ENCODE data around the gene ESRRA. TPM values are rescaled to one million over a fixed set of nuclear protein-coding genes. Genes with fewer than 3 reads are reported as not detected.
A peak's percentile ranks its signal among the peaks of the same experiment; 100 is the strongest.

Gene ESRRA
- total and polyA plus RNA-seq, 9 of the 15 experiments (the other 6 are each of a cell fraction or from before 2014, with no cell fraction given), result 0.27 to 89.7 (median 23.7) TPM

DNA sequence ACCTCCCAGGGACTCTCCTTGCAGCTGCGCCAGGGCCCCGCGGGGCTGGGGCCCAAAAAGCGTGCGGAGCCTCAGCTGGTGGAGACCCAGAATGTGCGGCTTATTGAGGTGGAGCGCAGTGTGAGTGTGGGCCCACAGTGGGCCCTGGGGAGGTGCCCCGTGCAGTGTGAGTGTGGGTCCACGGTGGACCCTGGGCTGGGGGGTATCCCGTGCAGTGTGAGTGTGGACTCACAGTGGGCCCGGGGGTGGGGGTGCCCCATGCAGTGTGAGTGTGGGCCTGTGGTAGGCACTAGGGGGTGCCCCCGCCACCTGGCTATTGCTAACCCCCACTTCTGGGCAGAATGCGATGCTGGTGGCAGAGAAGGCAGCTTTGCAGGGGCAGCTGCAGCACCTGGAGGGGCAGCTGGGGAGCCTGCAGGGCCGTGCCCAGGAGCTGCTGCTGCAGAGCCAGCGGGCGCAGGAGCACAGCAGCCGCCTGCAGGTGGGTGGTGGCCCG lies 45.9 kb downstream of the ESRRA start:
- DNase-seq (ENCODE audit: extremely low read depth in 1 of 4, low spot score in 3 of 4) (no peak), FAIRE-seq (no peak), ATAC-seq (no peak)
- no peak overlapping the region for H3K4me2 ChIP-seq (ENCODE audit: insufficient read depth, low read length)
- no peaks in the 10 kb centered on the region for H3K27me3 ChIP-seq (ENCODE audit: control insufficient read depth in 2 of 2, insufficient read depth in 2 of 2, low read length in 2 of 2)
- H4K20me1 ChIP-seq (replicated peaks; ENCODE audit: control insufficient read depth, insufficient read depth, low read length), result no peaks in the 10 kb centered on the region
- BruUV-seq (replicated peaks), result no TSS peak
- TF ChIP-seq ZNF444 (CRISPR knock-in tag; IDR thresholded peaks at IDR 0.05), result no peak
- no peak for TF ChIP-seq SMARCA5 (IDR thresholded peaks at IDR 0.05)
- TF ChIP-seq NFIX (CRISPR knock-in tag; IDR thresholded peaks at IDR 0.05; ENCODE audit: low read depth), result no peak
- TF ChIP-seq FUS (optimal IDR thresholded peaks at IDR 0.05; ENCODE audit: low read depth, low read length), result no peak
- no peak for TF ChIP-seq MEF2D (tag; conservative IDR thresholded peaks at IDR 0.05; ENCODE audit: low read depth)
- TF ChIP-seq CREM (IDR thresholded peaks at IDR 0.05; ENCODE audit: low read depth), result no peak
- no peak for TF ChIP-seq CCNT2 (IDR thresholded peaks at IDR 0.05; ENCODE audit: borderline replicate concordance, extremely low read depth, insufficient read length, low read depth, low read length)
- no peak for TF ChIP-seq ZFP30 (CRISPR knock-in tag; IDR thresholded peaks at IDR 0.05; ENCODE audit: borderline replicate concordance)
- no peak for TF ChIP-seq SP2 (IDR thresholded peaks at IDR 0.05; ENCODE audit: extremely low read depth, low read depth, low read length, poor library complexity, severe bottlenecking)
- H3K27ac ChIP-seq (ENCODE audit: extremely low read depth, low read depth, low read length), result no peak overlapping the region
- H2AFZ ChIP-seq (ENCODE audit: low read depth, low read length), result no peak overlapping the region
- WGBS (ENCODE audit: insufficient coverage, low coverage, missing lambda C conversion rate), result 56% methylated on average over 18 of the region's 18 CpGs
- peaks cover 6 to 67% of the 10 kb centered on the region in 2 experiments; a peak in 4 of 5 replicates for H3K4me1 ChIP-seq (replicated peaks in 1 of 2; ENCODE audit: control insufficient read depth in 2 of 2, insufficient read depth in 2 of 2, low read length in 2 of 2)
- peaks cover 3% of the 10 kb centered on the region; the same call in 1 of the 3 replicates for H3K79me2 ChIP-seq (ENCODE audit: control insufficient read depth, insufficient read depth, low read length)
- no peaks in the 10 kb centered on the region for H3K9me3 ChIP-seq (replicated peaks; ENCODE audit: control insufficient read depth, insufficient read depth, low read depth, low read length)
- no peaks in the 10 kb centered on the region for H3K9me1 ChIP-seq (ENCODE audit: control insufficient read depth, insufficient read depth, low read length)
- no peak overlapping the region for H3K4me3 ChIP-seq
- in situ Hi-C loops (cut with MboI) (no loop called here), intact Hi-C loops (cut with micrococcal nuclease) (no loop called here)
- no peaks in the 10 kb centered on the region for H3K36me3 ChIP-seq (ENCODE audit: control insufficient read depth, insufficient read depth, low read length)
- POLR2A ChIA-PET, result interaction anchor here (0.5 to 1.1 kb wide), 3 partner anchors 9 to 282 kb away, joined by 3 to 5 read pairs (median 3); no protein-coding TSS in a partner anchor
- H3K9ac ChIP-seq (ENCODE audit: insufficient read depth in 1 of 2, low read depth in 2 of 2, low read length in 2 of 2), result 0 out of 4 replicates have a peak overlapping the region, but pooled peaks of 1 of the 2 experiments have one; percentile 1
- CTCF ChIA-PET (ENCODE audit: low intra/inter-chr PET ratio), result no interaction called here
